Measurements from ENCODE around the gene NALCN.

GRCh38 chr13:101451641-101452040 is 35.3 kb upstream of the NALCN start:
- no peak for TF ChIP-seq POLR2A (IDR thresholded peaks at IDR 0.05; ENCODE audit: low read depth, low read length)
- no peak for TF ChIP-seq POLR2AphosphoS5 (IDR thresholded peaks at IDR 0.05; ENCODE audit: low read depth, low read length)
